Duodenal mucosa (tissue), 2 donors: ENCODE measurements around the gene MINK1.
A peak's percentile ranks its signal among the peaks of the same experiment; 100 is the strongest.

Source experiments
- H3K27ac ChIP-seq: one replicate; pipeline ENCODE4 v1.7.0; 2013; ENCODE audit warnings: low read depth, low read length
- H3K27me3 ChIP-seq, 2 donors: one replicate each; pipeline ENCODE4 v1.7.0; 2013; ENCODE audit warnings: low read length in 2 of 2, control low read depth in 1 of 2; ENCODE audit not compliant: insufficient read depth in 2 of 2, control insufficient read depth in 1 of 2
- H3K36me3 ChIP-seq, 2 donors: one replicate each; pipeline ENCODE4 v1.7.0; 2013; ENCODE audit warnings: low read length in 2 of 2, control low read depth in 1 of 2; ENCODE audit not compliant: insufficient read depth in 2 of 2, control insufficient read depth in 1 of 2
- H3K4me1 ChIP-seq, 2 donors: one replicate each; pipeline ENCODE4 v1.7.0; 2013; ENCODE audit warnings: low read length in 2 of 2, control low read depth in 1 of 2; ENCODE audit not compliant: insufficient read depth in 2 of 2, control insufficient read depth in 1 of 2
- H3K4me3 ChIP-seq, 2 donors: one replicate each; pipeline ENCODE4 v1.7.0; 2013; ENCODE audit warnings: low read length in 2 of 2, low read depth in 1 of 2
- H3K9ac ChIP-seq, 2 donors: one replicate each; pipeline ENCODE4 v1.7.0; 2013; ENCODE audit warnings: low read length in 2 of 2, low read depth in 1 of 2
- H3K9me3 ChIP-seq, 2 donors: one replicate each; pipeline ENCODE4 v1.7.0; 2013; ENCODE audit warnings: low read length in 2 of 2, control low read depth in 1 of 2; ENCODE audit not compliant: control insufficient read depth in 1 of 2

The MINK1 gene

DNA sequence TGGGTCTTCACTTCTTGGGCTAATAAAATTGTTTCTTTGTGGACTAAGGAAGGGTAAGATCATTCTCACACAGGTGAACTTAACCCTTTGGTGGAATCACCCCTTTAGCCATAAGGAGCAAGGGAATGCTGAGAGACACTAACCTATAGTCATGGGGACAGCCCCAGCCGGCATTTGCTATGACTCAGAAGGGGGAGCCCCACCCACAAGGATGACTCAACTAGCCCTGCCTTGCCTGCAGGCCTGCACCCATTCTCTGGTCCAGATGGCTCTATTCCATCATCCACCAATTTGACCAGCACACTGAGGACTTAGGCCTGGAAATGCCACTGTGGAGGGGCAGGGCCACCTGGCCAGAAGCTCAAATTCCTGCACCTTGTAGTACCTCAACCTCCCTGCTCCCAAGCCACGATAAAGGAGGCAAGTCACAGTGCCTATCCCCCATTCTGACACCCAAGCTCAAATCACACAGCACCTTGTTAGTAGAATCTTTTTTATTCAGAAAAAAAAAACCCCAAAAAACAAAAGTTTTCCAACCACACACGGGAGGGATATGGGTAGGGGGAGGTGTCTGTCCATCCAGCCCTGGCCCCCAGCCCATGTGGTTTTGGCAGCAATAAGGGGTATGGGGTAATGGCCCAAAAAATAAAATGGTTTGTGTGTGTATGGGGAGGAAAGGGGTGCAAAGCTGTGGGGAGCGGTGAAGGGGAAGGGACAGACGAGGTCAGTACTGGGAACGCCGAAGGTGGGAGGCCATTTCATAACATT lies 112.2 kb downstream of the MINK1 start:
- H3K4me1 ChIP-seq = peaks cover 55 to 67% of the 10 kb centered on the region in 2 donors
- H3K27ac ChIP-seq = peak overlapping the region; percentile 49
- H3K9ac ChIP-seq = peak overlapping the region; percentile 32 to 99
- H3K4me3 ChIP-seq = peak overlapping the region; percentile 63 to 98
- H3K36me3 ChIP-seq = peaks cover 25 to 41% of the 10 kb centered on the region in 2 donors
- no peaks in the 10 kb centered on the region for H3K27me3 ChIP-seq
- H3K9me3 ChIP-seq = no peaks in the 10 kb centered on the region

GRCh38 chr17:4945944-4946280 lies 112.8 kb downstream of the MINK1 start:
- peak overlapping the region; percentile 70 to 99 for H3K9ac ChIP-seq
- peaks cover 60 to 69% of the 10 kb centered on the region in 2 donors for H3K4me1 ChIP-seq
- H3K27me3 ChIP-seq = no peaks in the 10 kb centered on the region
- no peaks in the 10 kb centered on the region for H3K9me3 ChIP-seq
- H3K27ac ChIP-seq = peak overlapping the region; percentile 44
- peaks cover 25 to 41% of the 10 kb centered on the region in 2 donors for H3K36me3 ChIP-seq
- H3K4me3 ChIP-seq = peak overlapping the region; percentile 98 to 99

DNA sequence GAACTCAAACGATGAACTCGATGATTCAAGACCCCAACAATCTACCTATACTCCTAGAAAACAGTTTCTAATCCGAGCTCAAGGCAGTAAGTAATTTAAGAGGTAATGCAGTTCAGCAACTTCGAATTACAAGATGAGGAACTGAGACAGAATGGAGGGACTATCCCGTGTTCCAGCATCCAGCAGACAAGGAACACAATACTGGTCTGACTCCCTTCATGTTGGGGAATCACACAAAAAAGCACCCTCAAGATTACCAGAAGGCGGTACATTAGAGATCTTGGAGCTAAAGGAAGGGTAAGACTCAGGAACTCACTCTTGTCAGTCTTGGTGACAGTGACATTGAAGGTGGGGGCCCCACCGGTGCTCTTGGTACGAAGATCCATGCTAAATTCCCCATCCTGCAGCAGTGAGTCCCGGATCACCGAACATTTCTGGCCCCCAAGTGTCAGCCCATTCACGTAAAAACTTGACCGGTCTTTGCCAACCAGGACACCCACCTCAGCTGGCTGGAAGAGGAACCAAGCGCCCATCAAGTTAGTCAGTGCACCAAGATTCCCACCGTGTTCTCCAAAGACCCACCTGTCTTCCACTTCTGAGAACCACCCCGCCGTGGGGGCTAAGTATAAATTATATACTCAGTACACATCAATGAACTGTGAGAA lies 113.3 kb downstream of the MINK1 start:
- Histone ChIP-seq H3K9me3 (no peaks in the 10 kb centered on the region), H3K4me1 (peaks cover 60 to 69% of the 10 kb centered on the region in 2 donors), H3K36me3 (peaks cover 25 to 41% of the 10 kb centered on the region in 2 donors), H3K27me3 (no peaks in the 10 kb centered on the region), H3K27ac (peak overlapping the region; percentile 44), H3K4me3 (peak overlapping the region; percentile 98 to 99), H3K9ac (peak overlapping the region; percentile 70 to 99)

DNA sequence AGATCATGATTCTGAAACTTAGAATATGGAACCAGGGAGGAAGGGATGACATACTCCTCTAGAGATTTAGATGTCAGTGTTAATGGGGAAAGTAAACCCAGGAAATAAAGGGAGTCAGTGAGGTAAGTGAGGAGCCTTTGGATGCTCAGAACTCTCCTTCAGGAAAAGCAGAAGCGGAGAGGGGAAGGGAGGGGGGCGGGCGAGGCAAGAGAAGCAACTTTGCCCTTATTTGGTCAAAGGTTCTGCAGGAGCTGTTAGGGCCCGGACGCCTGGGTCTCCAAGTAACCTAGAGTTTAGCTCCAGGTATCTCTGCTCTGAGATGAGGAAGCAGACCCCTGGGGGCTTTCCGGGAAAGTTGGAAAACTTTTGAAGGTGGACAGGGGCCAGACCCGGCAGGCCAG lies 113.9 kb downstream of the MINK1 start:
- Histone ChIP-seq H3K9ac (peak overlapping the region; percentile 70 to 99), H3K27me3 (no peaks in the 10 kb centered on the region), H3K36me3 (peaks cover 25 to 41% of the 10 kb centered on the region in 2 donors), H3K4me1 (peaks cover 54 to 67% of the 10 kb centered on the region in 2 donors), H3K4me3 (peak overlapping the region; percentile 98 to 99), H3K27ac (peak overlapping the region; percentile 44), H3K9me3 (no peaks in the 10 kb centered on the region)
